GM12801 (cell line): ENCODE data around the gene DLG4.

Experiments
- TF ChIP-seq, protein P1 (sequence below): IDR thresholded peaks from one replicate; pipeline ENCODE4 v1.5.1; 2011; ENCODE audit warnings: control low read depth; ENCODE audit not compliant: insufficient read length; ENCODE audit errors: extremely low read depth

DLG4 gene

DNA sequence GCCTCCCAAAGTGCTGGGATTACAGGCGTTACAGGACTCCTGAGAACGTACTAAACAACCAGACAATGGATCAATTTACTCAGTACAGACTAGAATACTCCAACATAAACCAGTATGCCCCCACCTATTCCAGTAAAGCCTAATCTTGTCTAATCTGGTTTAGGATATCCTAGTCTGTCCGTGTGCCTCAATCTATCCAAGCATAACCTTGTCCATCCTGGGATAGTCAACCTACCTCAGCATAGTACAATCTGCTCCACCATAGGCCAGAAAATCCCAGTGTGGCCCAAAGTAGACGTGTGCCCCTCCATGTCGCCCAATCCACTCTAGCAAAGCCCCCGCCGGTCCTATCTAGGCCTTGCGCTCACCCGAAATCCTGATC, 14.1 kb upstream of the DLG4 start:
- TF ChIP-seq, protein P1, sequence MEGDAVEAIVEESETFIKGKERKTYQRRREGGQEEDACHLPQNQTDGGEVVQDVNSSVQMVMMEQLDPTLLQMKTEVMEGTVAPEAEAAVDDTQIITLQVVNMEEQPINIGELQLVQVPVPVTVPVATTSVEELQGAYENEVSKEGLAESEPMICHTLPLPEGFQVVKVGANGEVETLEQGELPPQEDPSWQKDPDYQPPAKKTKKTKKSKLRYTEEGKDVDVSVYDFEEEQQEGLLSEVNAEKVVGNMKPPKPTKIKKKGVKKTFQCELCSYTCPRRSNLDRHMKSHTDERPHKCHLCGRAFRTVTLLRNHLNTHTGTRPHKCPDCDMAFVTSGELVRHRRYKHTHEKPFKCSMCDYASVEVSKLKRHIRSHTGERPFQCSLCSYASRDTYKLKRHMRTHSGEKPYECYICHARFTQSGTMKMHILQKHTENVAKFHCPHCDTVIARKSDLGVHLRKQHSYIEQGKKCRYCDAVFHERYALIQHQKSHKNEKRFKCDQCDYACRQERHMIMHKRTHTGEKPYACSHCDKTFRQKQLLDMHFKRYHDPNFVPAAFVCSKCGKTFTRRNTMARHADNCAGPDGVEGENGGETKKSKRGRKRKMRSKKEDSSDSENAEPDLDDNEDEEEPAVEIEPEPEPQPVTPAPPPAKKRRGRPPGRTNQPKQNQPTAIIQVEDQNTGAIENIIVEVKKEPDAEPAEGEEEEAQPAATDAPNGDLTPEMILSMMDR, result no peak

DNA sequence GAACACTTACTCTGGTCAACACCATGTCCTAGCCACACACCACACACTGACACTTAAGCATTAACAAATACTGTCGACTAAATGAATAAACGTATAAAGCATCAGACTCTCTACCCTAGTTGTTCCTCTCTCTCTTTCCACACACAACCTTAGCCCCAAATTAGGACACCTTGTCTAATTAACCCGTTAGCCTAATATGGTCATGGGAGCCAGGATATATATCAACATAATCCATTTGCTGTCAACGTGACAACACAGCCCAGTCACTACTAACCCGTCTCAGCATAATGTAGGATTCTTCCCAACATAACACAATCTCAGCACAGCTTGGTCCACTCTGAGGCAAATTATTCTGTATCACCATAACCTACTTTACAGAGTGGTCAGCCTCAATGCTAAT, 12.5 kb upstream of the DLG4 start:
- TF ChIP-seq, protein P1, result no peak

DNA sequence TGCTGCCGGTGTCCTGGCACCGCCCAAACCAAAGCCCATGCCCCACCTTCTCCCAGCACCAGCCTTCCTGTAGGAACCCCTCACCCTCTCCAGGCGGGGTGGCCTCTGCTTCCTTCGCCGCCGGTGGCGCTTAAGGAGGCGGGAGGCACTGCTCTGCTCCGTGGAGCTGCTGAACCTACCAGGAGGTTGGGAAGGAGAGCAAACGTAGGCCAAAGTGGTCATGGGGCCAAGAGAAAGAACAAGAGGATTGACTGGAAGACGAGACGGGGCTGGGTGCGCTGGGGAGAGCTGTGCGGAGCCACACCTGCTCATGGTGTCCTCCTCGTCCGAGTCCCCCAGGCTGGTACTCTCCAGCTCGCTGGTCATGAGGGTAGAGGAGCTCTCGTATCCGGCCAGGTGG, 9.9 kb upstream of the DLG4 start:
- TF ChIP-seq, protein P1, result no peak

DNA sequence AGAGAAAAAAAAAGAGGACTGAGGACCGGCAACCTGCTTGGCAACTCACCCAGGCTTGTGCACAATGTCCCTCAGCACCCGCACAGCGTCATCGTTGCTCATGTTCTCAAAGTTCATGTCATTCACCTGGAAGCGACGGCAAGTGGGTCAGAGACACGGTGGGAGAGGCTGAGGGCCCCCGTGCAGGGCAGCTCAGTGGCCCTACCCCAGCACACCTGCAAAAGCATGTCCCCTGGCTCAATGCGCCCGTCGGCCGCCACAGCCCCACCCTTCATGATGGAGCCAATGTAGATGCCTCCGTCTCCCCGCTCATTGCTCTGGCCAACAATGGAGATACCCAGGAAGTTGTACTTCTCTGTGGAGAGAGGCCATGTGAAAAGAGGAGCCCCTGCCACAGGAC, 9.3 kb upstream of the DLG4 start:
- TF ChIP-seq, protein P1, result no peak

DNA sequence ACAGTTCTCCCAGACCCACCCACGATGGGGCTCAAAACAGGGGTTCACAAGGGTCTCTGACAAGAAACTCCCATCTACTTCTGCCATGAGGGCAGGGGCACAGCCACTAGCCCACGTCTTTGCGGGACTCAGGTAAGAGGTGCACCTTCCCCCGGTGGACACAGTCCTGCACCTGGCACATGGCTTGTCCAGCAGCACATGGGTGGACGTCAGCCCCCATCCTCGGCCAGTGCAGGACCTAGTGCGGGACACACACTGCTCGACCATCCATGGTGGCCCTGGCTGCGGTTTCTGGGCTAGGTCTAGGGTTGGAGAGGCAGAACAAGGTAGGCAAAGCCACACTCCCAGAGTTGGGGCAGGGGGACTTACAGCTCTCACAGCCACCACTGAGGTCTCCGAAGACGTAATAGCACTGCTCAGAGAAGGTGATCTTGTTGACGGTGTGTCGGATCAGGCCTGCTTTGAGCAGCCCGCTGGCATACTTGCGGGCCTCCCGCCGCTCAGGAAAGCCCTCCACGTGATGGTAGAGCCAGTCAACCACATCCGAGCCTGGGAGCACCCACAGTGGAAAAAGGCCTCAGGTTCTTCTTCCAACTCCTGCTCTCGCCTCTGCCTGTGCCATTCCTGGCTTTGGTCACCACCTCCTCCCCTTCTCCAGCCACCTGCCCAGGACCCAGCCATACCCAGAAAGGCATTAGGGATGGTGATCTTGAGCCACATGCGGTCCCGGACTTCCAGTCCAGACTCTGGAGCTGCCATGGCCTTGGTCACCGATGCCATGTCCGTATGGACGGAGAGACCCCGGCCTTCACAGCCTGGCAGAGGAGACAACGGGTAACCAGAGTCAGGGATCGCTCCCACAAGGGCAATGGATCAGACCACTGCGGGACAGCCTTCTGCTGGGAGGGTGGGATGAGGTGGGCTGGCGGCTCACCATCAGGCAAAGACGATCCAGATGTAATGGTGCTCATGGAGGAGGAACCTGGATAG, 7.4 kb upstream of the DLG4 start:
- TF ChIP-seq, protein P1, result no peak

DNA sequence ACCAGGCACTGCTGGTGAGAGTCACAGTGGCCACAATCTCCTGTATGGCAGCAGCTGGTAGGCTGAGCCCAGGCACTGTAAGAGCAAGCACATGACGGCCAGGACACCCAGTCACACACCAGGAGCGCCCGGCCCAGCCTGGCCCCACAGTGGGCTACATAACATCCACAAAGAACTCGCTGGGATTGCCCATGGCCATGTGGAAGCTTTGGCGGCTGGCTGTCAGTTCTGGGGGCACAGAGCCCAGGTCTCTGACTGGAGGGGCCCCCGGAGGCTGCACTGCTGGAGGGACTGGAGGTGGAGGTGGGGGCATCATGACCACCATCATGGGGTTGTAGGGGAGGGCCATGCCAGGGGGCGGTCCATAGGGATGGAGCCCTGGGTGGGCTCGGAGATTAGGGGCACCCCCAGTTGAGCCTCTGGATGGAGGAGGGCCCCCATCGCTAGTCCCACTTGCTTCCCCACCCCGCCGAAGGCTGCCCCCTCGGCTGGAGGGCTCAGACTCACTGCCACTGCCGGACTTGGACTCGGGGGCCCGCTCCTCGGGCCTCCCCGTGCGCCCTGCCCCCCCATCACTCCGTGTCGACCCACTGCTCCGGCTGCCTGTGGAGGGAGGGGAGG, 6.2 kb upstream of the DLG4 start:
- TF ChIP-seq, protein P1, result no peak

DNA sequence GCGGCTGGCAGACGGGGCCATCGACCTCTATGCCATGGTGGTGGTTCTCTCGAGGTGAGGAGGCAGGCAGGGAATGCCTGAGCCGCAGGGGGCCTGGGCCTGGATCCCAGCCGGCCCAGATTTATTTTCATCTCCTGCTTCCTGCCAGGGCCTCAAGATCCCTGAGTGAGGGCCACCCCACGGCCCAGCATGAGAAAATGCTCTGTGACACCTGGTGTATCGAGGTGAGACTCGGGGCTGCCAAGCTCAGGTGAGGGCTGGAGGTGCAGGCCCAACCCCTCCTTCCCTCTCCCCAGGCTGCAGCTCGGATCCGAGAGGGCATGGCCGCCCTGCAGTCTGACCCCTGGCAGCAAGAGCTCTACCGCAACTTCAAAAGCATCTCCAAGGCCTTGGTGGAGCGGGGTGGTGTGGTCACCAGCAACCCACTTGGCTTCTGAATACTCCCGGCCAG, 5.0 kb upstream of the DLG4 start:
- TF ChIP-seq, protein P1, result no peak
